Stimulated activated CD4-positive, alpha-beta T cell treated with anti-CD3 and anti-CD28 coated beads, Interleukin-4, amount 100 ng/mL, for 1 hour (primary cell): ENCODE data around the gene TMEM86B.

Experiments used
- DNase-seq: peaks from one replicate; pipeline ENCODE4 v3.0.0-alpha.2; 2020

The TMEM86B gene

DNA sequence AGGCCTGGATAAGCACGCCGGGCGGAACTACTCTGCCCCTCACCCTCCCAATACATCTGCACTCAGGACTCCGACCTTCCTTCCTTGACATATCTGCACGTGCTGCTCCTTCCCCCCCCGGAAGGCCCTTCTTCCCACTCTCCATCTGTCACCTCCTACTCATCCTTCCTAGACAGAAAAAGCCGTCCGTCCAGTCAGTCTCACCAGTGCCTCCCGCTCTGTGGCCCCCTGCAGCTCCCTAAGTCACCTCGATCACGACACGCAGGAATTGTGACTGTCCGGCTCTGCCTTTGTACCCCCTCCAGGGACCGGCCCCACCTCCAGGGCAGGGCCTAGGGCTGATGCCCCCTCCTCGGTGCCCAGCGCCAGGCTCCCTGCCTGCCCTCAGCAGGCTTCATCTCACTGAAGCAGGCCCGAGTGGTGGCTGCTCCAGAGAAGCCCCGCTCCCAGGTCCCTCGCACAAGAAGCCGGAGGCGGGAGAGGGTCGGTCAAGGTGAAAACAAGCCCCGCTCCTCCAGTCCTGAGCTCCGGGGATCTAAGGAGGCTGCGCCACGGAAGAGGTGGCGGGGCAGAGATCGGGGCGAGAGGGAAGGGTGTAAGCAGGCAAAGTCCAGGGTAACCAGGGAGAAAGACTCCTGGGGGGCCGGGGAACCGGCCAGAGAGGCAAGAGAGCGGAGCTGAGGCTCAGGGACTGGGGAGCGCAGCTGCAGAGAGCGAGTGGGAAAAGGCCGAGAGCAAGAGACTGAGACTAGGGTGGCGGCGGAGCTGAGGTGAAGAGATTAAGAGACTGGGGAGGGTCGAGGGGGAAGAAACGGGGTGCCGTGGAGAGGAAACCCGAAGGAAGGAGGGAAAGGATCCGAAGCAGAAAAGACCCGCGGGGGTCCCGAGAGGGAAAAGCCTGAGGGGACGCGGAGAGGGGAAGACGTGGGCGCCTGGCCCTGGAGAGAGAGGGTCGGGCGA lies 29.2 kb upstream of the TMEM86B start:
- DNase-seq = peak; percentile 31

GRCh38 chr19:55256562-55257460 lies 28.2 kb upstream of the TMEM86B start:
- no peak for DNase-seq

- peak; percentile 61 for DNase-seq
Observed at GRCh38 chr19:55255618-55256423, 27.3 kb upstream of the TMEM86B start.

- no peak for DNase-seq
Observed at GRCh38 chr19:55254625-55254977, 26.0 kb upstream of the TMEM86B start.

DNA sequence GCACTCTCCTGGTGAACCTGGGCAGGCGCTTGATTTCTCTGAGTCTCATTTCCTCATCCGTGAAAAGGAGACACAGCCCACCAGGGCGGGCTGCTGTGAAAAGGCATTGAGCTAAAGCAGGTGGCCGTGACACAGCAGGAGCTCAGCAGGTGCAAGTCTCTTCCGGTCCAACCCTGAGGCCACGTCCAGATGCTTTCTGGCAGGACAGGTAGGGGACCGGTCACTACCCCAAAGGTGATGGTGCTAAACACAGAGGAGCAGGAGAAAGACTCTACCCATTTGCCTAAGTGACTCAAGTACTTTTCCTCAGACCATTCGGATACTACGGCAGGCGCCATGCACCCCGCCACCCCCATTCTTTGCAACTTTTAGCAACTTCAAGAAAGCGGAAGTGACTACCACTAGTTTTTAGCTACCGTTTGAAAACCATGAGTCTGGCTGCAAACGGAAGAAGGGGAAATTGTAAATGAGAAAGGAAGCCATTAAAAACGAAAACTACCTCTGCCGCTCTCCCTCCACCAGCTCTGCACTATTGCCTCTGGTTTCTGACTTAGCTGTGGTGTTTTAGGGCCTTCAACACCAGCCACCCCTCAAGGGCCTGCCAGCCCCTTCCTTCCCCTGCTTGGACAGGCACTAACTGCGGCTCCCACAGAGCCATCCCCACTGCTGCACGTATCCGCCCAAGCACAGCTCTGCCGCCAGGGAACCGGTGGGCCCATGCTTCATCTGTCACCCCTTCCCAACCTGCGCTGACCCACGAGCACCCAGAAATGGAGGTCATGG lies 25.5 kb upstream of the TMEM86B start:
- DNase-seq = peak; percentile 58

DNA sequence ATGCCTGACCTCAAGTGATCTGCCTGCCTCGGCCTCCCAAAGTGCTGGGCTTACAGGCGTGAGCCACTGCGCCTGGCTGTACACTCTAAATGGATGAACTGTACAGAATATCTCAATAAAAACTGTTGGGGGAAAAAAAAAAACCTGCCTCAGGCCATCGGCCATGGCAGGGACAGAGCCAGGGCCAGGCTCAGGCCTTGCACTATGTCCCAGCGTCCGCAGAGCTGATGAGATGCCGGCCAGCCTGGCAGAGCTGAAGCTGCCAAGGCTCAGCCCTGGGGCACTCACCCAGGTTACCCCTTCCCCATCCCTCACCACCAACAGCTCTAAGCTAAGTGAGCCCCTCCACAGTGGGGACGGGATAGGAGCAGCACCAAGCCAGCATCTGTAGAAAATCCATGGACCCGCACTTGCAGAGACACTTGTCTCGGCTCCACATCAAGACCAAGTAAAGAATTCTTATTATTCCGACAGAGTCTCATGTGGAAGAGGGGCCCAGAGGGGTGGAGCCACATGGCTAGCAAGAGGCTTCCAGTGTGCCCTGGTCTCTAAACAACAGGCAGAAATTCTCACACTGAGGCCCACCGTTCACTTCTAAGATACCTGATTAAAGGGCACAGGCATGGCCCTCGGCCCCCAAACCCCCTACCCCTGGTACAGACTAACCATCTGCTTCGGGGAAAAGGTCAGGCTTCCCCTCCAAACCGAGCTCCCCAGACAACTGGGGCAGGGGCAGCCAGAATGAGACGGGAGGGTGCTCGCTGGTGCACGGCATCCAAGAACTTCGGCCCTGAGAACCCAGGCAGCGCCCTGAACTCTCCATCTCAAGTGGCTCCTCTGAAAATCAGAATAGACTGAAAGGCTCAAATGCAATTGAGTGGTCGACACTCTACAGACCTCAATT lies 24.4 kb upstream of the TMEM86B start:
- no peak for DNase-seq

DNA sequence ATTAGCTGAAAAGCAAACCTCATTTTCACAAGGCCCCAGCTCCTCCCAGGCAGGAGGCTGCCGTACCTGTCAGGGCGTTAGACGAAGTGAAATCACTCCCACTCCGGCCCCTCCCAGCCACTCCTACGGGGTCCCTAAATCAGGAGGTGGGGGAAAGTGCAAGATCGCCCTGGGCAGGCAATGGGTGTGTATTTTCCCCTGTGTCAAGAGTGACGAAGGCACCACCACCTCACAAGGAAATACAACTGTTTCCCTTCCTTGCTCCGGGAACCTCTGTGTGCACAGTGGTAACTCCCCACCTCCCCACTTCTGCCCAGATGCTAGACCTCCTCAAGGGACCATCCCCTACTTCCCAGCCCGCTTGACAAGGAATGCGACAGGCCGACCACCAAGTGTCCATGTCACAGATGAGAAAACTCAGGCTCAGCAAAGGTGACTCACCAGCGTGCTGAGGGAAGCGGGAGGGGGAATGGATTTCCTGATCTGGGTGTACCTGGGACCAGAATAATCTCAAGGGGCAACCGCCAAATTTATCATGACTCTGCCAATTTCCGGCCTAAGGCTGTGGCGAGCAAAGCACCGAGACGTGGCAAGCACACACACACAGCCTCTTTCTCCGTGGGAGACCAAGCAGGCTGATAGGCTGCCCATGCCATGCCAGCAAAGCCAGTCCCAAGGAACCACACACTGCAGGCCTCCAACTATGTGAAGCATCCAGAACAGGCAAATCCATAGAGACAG lies 22.9 kb upstream of the TMEM86B start:
- DNase-seq = peak; percentile 26

- no peak for DNase-seq
Observed at GRCh38 chr19:55250262-55251036, 21.9 kb upstream of the TMEM86B start.

DNA sequence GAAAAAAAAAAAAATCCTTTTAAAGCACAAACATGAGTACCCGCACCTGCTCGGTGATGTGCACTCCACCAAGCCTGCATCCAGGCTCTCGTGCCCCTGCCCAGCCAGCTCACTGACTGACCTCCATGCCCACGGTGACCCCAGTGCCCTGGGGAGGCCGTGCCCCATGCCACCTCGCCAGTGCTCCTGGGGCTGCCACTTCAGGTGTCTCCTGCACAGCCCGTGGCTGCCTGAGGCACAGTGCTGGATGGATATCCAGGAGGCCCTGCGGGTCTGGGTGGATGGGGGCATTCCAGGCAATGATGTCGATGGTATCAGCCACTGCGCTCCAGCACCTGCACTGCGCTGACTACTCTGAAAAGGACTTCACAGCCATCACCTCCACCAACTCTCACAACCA lies 21.3 kb upstream of the TMEM86B start:
- no peak for DNase-seq

GRCh38 chr19:55248704-55249103 lies 20.1 kb upstream of the TMEM86B start:
- no peak for DNase-seq

- no peak for DNase-seq
Observed at GRCh38 chr19:55248166-55248675, 19.7 kb upstream of the TMEM86B start.

- DNase-seq = no peak
Observed at GRCh38 chr19:55247621-55248099, 19.1 kb upstream of the TMEM86B start.

DNA sequence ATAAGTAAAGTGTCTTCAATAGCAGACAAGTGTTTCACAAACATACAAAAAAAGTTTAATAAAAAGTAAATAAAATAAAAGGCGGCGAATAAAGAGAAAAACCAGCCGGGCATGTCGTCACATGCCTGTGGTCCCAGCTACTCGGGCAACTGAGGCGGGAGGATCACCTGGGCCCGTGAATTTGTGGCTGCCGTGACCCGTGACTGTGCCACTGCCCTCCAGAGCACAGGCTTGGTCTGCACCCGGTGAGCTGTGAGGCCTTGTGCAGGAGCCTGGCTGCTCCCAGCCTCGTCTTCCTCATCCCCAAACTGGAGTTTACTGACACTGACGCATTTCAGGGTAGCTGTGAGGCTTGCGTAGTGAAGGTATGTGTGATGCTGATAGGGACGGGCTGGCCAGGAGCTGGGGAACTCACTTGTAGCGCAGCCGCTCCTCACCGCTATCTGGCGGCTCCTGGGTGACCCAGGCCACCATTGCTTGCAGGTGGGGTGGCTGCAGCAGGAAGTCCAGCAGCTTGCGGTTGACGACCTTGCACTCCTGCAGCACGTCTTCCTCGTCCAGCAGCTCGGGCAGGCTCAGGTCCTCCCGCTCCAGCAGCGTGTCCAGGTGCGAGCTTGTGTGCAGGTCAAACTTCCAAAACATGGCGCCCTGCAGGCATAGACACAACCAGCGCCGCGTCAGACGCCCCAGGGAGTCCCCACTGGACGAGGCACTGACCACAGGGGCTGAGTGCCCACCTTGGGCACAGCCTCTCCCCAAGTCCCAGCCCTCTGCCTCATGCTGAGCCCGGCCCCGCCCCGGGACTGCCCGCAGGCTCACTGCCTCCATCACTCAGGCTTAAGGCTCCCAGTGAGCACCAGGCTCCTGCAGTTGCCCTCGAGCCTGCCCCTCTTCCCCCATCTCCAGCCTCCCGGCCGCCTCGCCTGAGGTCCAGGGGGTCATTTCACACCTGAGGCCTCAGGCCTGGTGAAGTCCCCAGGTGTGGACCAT lies 18.2 kb upstream of the TMEM86B start:
- no peak for DNase-seq

DNA sequence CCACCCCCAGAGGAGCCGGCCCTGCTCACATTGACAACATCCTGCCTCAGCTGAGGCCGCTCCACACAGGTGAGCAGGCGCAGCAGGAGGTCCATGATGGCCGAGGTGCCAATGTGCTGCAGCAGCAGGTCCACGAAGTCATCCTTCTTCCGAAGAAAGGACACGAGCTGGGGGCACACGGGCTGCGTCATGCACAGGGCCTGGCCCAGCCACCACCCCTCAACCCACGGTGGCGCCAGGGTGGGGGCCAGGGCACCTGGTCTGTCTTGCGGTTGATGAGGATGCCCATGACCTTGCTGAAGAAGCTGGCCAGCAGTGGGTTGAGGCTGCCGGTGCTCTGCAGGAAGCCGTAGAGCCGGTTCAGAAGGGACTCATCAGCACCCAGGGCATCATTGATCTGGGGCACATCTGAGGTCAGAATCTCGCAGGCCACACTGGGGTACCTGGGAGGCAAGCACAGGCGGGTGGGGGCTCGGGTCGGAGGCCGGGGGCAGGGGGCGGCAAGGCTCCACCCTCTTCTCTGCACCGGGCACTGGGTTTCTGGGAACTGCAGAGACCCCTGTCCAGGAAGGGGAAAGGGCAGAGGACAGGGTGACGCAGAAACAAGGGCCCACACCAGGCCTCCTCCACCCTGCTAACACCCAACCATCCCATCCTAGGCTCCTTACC lies 16.8 kb upstream of the TMEM86B start:
- no peak for DNase-seq

GRCh38 chr19:55244004-55244680 lies 15.6 kb upstream of the TMEM86B start:
- no peak for DNase-seq

DNA sequence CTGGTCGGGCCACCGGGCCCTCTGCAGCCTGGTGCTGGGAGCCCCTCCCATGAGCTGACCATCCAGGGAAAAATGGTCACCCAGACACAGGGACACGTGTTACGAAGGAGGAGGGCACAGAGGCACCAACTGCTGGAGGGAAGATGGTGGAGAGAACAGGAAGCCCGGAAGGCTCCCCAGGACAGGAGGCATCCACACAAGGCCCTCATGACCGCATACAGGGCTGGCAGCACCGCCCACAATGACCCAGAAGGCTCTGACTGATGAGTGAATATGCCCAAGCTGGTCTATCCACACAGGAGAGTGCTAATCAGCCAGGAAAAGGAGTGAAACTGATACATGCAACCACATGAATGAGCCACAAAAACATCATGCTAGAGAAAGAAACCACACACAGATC lies 14.0 kb upstream of the TMEM86B start:
- no peak for DNase-seq
